SU-DHL-6 (cell line): ENCODE measurements around the gene KAZN.

Experiments
- CTCF ChIP-seq: fragments of 200-600 bp; sonication (generic); IDR thresholded peaks from one replicate; pipeline ENCODE4 v1.5.1; 2017; ENCODE audit warnings: antibody characterized with exemption, mild to moderate bottlenecking, low read length, moderate library complexity; ENCODE audit not compliant: insufficient read depth, poor library complexity, severe bottlenecking
- EZH2phosphoT487 ChIP-seq: fragments of 200-600 bp; sonication (generic), shearing (Covaris generic); conservative IDR thresholded peaks from 2 replicates; pipeline ENCODE4 v1.6.1; 2018; ENCODE audit warnings: mild to moderate bottlenecking, antibody characterized with exemption, low read length, moderate library complexity, mixed read lengths

- TF ChIP-seq CTCF = no peak
- no peak for TF ChIP-seq EZH2phosphoT487
Measured at GRCh38 chr1:14631421-14631820, 32.9 kb downstream of the KAZN start.
